HepG2 (cell line): ENCODE measurements around the gene PKIB. TPM values are rescaled to one million over a fixed set of nuclear protein-coding genes. Genes with fewer than 3 reads are reported as not detected.

ENCODE experiments used
- ATAC-seq: fragments of 200-7000 bp; cut with Tn5 transposase; 3 replicates; pipeline ENCODE4 v1.9.1; 2020; ENCODE audit warnings: mild to moderate bottlenecking, moderate library complexity
- BruUV-seq: library from RNA; stranded (reverse); fragments of 400-500 nt; replicated peaks from 2 replicates; lab custom pipeline; 2021; lab: Mats Ljungman, UMichigan
- CTCF ChIA-PET: fragments of 300-600 bp; formaldehyde crosslinking; extraction: SDS; loops from one replicate; lab custom pipeline; 2021; ENCODE audit warnings: low total read pairs, inconsistent platforms, low intra/inter-chr PET ratio; lab: Yijun Ruan, JAX
- POLR2A ChIA-PET: fragments of 350-600 bp; sonication (Branson Sonifier 250); formaldehyde crosslinking; loops from one replicate; lab custom pipeline; 2020; ENCODE audit warnings: antibody characterized with exemption, inconsistent platforms; lab: Yijun Ruan, JAX
- DNase-seq: peaks from one replicate; pipeline ENCODE4 v3.0.0-alpha.2; 2015; ENCODE audit warnings: low spot score
- FAIRE-seq: peaks from 3 replicates; lab custom pipeline; 2011; peaks lifted over from hg19 to GRCh38; lab: Jason Lieb, UNC
- H2AFZ ChIP-seq: one replicate; pipeline ENCODE4 v1.6.1; 2011; ENCODE audit warnings: low read length, inconsistent platforms
- H3K27ac ChIP-seq: fragments of 300-600 bp; 3 replicates; pipeline ENCODE4 v1.8.0; 2011; ENCODE audit warnings: mixed run types, mild to moderate bottlenecking, mixed read lengths, low read length, inconsistent platforms; ENCODE audit not compliant: insufficient read depth; ENCODE audit errors: extremely low read length
- H3K27me3 ChIP-seq, 2 experiments: fragments of 200-600 bp in 1 of 2; 2 replicates in 1 of 2; 3 replicates in 1 of 2; pipeline versions ENCODE4 v1.6.0 to v1.8.0; 2011; ENCODE audit warnings: low read length in 2 of 2, mild to moderate bottlenecking in 2 of 2, moderate library complexity in 2 of 2, inconsistent platforms in 1 of 2; ENCODE audit not compliant: insufficient read depth in 2 of 2, control insufficient read depth in 1 of 2
- H3K36me3 ChIP-seq, 2 experiments: fragments of 200-600 bp in 1 of 2; replicated peaks in 1 of 2; 2 replicates in 1 of 2; 3 replicates in 1 of 2; pipeline versions ENCODE4 v1.5.1 to v1.8.0; 2011; ENCODE audit warnings: low read length in 2 of 2, inconsistent platforms in 1 of 2; ENCODE audit not compliant: insufficient read depth in 2 of 2, control insufficient read depth in 1 of 2
- H3K4me1 ChIP-seq: 2 replicates; pipeline ENCODE4 v1.5.1; 2012; ENCODE audit warnings: low read length, inconsistent platforms; ENCODE audit not compliant: insufficient read depth
- H3K4me2 ChIP-seq: 2 replicates; pipeline ENCODE4 v1.6.0; 2011; ENCODE audit warnings: low read depth, low read length, inconsistent platforms
- H3K4me3 ChIP-seq, 3 experiments: fragments of 200-600 bp in 1 of 3; sonication (generic), shearing (Covaris generic) in 1 of 3; replicated peaks in 1 of 3; 2 replicates each; pipeline ENCODE4 v1.5.1; 2011 to 2016; ENCODE audit warnings: low read length in 3 of 3, inconsistent platforms in 2 of 3, low read depth in 2 of 3, mild to moderate bottlenecking in 2 of 3, control low read depth in 1 of 3, mixed read lengths in 1 of 3; ENCODE audit not compliant: insufficient read depth in 1 of 3
- H3K79me2 ChIP-seq: one replicate; pipeline ENCODE4 v1.6.1; 2011; ENCODE audit warnings: low read length, inconsistent platforms; ENCODE audit not compliant: insufficient read depth
- H3K9ac ChIP-seq: 2 replicates; pipeline ENCODE4 v1.6.0; 2011; ENCODE audit warnings: mild to moderate bottlenecking, low read depth, low read length, inconsistent platforms; ENCODE audit not compliant: insufficient read depth
- H3K9me3 ChIP-seq: 2 replicates; pipeline ENCODE4 v1.5.1; 2012; ENCODE audit warnings: mild to moderate bottlenecking, low read length
- H4K20me1 ChIP-seq: 2 replicates; pipeline ENCODE4 v1.6.0; 2011; ENCODE audit warnings: inconsistent platforms, mild to moderate bottlenecking, low read length, moderate library complexity; ENCODE audit not compliant: insufficient read depth
- CEBPB ChIP-seq: IDR thresholded peaks from 2 replicates; pipeline ENCODE4 v1.6.1; 2011; ENCODE audit warnings: low read depth, low read length, improper control_type of control experiment, borderline replicate concordance
- CEBPG ChIP-seq: IDR thresholded peaks from 2 replicates; pipeline ENCODE4 v1.6.1; 2016
- CREB1 ChIP-seq, 2 experiments: fragments of 450-650 bp in 1 of 2; IDR thresholded peaks; 2 replicates each; pipeline ENCODE4 v1.6.1; 2016 to 2017; ENCODE audit warnings: control low read depth in 1 of 2, mild to moderate bottlenecking in 1 of 2, missing compliant biosample characterization in 1 of 2, missing genetic modification characterization in 1 of 2
- FOXC1 ChIP-seq: sonication (generic); formaldehyde crosslinking; IDR thresholded peaks from 2 replicates; pipeline ENCODE4 v1.8.0; 2022; ENCODE audit warnings: mild to moderate bottlenecking, missing genetic modification reagents, borderline replicate concordance
- HOXA3 ChIP-seq: sonication (generic); formaldehyde crosslinking; IDR thresholded peaks from 2 replicates; pipeline ENCODE4 v1.5.0; 2020; ENCODE audit warnings: missing genetic modification reagents
- ONECUT2 ChIP-seq: sonication (generic); formaldehyde crosslinking; IDR thresholded peaks from 2 replicates; pipeline ENCODE4 v1.4.0; 2020; ENCODE audit warnings: missing genetic modification reagents
- SALL2 ChIP-seq: sonication (generic); formaldehyde crosslinking; IDR thresholded peaks from 2 replicates; pipeline ENCODE4 v1.8.1; 2023; ENCODE audit warnings: mild to moderate bottlenecking, missing genetic modification reagents, inconsistent platforms
- SUZ12 ChIP-seq: fragments of 150-350 bp; IDR thresholded peaks from 2 replicates; pipeline ENCODE4 v1.6.1; 2014; ENCODE audit warnings: low read depth, low read length
- TAF15 ChIP-seq: fragments of 200-400 bp; formaldehyde crosslinking; IDR thresholded peaks from one replicate; pipeline ENCODE4 v1.6.1; 2018; ENCODE audit warnings: mild to moderate bottlenecking, low read depth, low read length; ENCODE audit not compliant: poor library complexity, severe bottlenecking
- ZNF652 ChIP-seq: IDR thresholded peaks from 2 replicates; pipeline ENCODE4 v1.6.1; 2016; ENCODE audit warnings: low read depth, borderline replicate concordance
- ZNF691 ChIP-seq: sonication (generic); formaldehyde crosslinking; IDR thresholded peaks from 2 replicates; pipeline ENCODE4 v1.4.0; 2020; ENCODE audit warnings: missing genetic modification reagents, low read depth, mild to moderate bottlenecking, borderline replicate concordance
- WGBS: methylation state at CpG from one replicate; pipeline ENCODE4 v1.1.6; 2017; ENCODE audit warnings: low lambda C conversion rate; 5-methylcytosine and 5-hydroxymethylcytosine counted together
- in situ Hi-C: cut with HindIII; loops from 2 replicates; pipeline ENCODE4 v1.10.0; 2017; ENCODE audit warnings: low pct_unique_long_range_greater_than_20kb; ENCODE audit not compliant: extremely low pct_ligation_motif_present
- intact Hi-C: fragments of 100-400 bp; cut with micrococcal nuclease; formaldehyde crosslinking; loops from one replicate; pipeline ENCODE4 v1.10.0; 2022; ENCODE audit not compliant: unreplicated experiment
- polyA plus RNA-seq, 8 experiments: library from polyadenylated mRNA; depleted of rRNA in 3 of 8; stranded (reverse) in 7 of 8; unstranded in 1 of 8; fragments of >200 nt; fragmentation: Illumina TruSeq in 4 of 8; extraction: Trizol in 4 of 8; gene quantifications; 2 replicates each; pipeline versions ENCODE4 v1.2.1 to v1.2.3, GENCODE V29; 2011 to 2016; ENCODE audit warnings: low read depth in 4 of 8, missing spikeins in 1 of 8, mixed read lengths in 1 of 8; ENCODE audit not compliant: insufficient read depth in 1 of 8
- total RNA-seq, 5 experiments: library from RNA; depleted of rRNA; stranded (reverse); fragments of >200 nt; fragmentation: Illumina TruSeq; extraction: Trizol; gene quantifications; 2 replicates each; pipeline ENCODE4 v1.2.3, GENCODE V29; 2016; ENCODE audit warnings: low read depth in 1 of 5

PKIB gene
- total and polyA plus RNA-seq, 2 of the 13 experiments (the other 11 are each of a cell fraction or from before 2014, with no cell fraction given), result 1.4 to 1.5 TPM

GRCh38 chr6:122624853-122625252 is 14.6 kb downstream of the PKIB start:
- Histone ChIP-seq H3K79me2 (no peaks in the 10 kb centered on the region), H3K4me2 (no peak overlapping the region), H3K9ac (no peak overlapping the region), H3K27me3 (no peaks in the 10 kb centered on the region), H3K4me3 (no peak overlapping the region), H4K20me1 (no peaks in the 10 kb centered on the region), H3K4me1 (no peaks in the 10 kb centered on the region), H3K9me3 (no peaks in the 10 kb centered on the region)
- FAIRE-seq (no peak), DNase-seq (no peak), ATAC-seq (no peak)
- no TSS peak for BruUV-seq
- ChIA-PET CTCF (no interaction called here), POLR2A (no interaction called here)
- in situ Hi-C loops (no loop called here), intact Hi-C loops (no loop called here)
- 28% methylated on average over 2 of the region's 2 CpGs for WGBS
- TF ChIP-seq CEBPG (CRISPR knock-in tag) (peak; percentile 57; the same call in 1 of the 2 replicates), CEBPB (peak; percentile 90), FOXC1 (CRISPR knock-in tag) (no peak), ZNF652 (CRISPR knock-in tag) (peak; percentile 80), SALL2 (no peak)
- TF ChIP-seq, all 625 proteins: peak for 3
- no peak overlapping the region for H3K27ac ChIP-seq
- no peaks in the 10 kb centered on the region for H3K36me3 ChIP-seq
- H2AFZ ChIP-seq, result no peak overlapping the region

- Histone ChIP-seq H3K4me3 (no peak overlapping the region), H3K27ac (no peak overlapping the region), H3K4me2 (no peak overlapping the region), H3K79me2 (no peaks in the 10 kb centered on the region), H3K4me1 (no peaks in the 10 kb centered on the region), H3K27me3 (no peaks in the 10 kb centered on the region), H3K9ac (no peak overlapping the region), H3K9me3 (no peaks in the 10 kb centered on the region), H4K20me1 (no peaks in the 10 kb centered on the region), H2AFZ (no peak overlapping the region), H3K36me3 (no peaks in the 10 kb centered on the region)
- BruUV-seq, result no TSS peak
- intact Hi-C loops (no loop called here), in situ Hi-C loops (no loop called here)
- no peak for FAIRE-seq
- POLR2A ChIA-PET, result no interaction called here
- no peak for ATAC-seq
- no peak for DNase-seq
- TF ChIP-seq SUZ12 (no peak), ZNF691 (CRISPR knock-in tag) (no peak), ONECUT2 (CRISPR knock-in tag) (no peak), HOXA3 (no peak), CREB1 (IDR thresholded peaks at IDR 0.05) (no peak), CREB1 (CRISPR knock-in tag; IDR thresholded peaks at IDR 0.05) (no peak), TAF15 (no peak)
- WGBS, result 0% methylated on average over 1 of the region's 1 CpG
- CTCF ChIA-PET, result no interaction called here
Observed at GRCh38 chr6:122628714-122629113, 18.5 kb downstream of the PKIB start.
